Activated CD4-positive, CD25-positive, alpha-beta regulatory T cell treated with anti-CD3 and anti-CD28 coated beads, Interleukin-2, amount 50 U/mL, for 16 hours (primary cell): ENCODE results near the gene ZNRF3.
"Not testable (repeated sequence)": the region's sequence is repeated elsewhere in the genome, so short reads cannot be mapped to it uniquely, and the experiment has no call there.

Experiments used
- DNase-seq: peaks from one replicate; pipeline ENCODE4 v3.0.0-alpha.2; 2020; ENCODE audit warnings: low read depth, low spot score

Gene ZNRF3

DNA sequence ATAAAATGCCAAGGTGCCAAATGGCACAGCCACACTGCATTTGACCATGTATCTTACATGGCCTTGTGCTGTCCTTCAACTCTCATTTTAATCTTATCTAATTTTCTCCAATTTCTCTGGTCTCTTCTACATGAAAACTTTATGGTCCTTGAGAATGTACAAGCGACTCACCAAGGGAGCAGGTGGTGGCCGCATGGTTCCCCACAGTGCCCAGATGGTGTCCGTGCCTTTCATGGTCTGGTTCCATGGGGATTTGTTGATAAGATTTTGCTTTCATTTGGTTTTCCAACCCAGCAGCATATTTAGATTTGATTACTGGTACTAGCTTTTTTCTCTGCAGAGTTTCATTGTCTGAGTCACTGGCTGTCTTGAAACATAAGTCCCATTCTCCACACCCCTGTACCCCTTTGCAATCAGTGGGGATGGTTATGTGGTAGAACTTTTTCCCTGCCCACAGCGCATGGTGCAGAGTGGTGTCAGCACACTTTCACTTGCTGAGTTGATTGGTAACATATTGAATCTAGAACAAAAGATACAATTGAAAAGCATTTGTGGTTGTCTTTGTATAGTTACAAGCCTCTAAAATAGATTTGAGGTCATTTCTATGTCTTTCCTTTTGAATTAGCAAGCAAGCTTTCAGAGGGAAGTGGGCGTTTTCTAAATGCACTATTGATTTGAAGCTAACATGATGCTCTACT is 24.1 kb downstream of the ZNRF3 start:
- no peak for DNase-seq

DNA sequence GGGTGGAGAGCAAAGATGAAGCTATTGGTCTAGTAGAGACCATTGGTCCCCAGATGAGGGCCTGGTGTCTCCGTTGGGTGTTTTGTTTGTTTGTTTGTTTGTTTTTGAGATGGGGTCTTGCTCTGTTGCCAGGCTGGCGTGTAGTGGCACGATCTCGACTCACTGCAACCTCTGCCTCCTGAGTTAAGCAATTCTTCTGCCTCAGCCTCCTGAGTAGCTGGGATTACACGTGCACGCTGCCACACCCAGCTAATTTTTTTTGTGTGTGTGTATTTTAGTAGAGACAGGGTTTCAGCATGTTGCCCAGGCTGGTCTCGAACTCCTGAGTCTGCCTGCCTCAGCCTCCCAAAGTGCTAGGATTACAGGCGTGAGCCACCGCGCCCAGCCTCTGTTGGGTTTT is 25.4 kb downstream of the ZNRF3 start:
- not testable (repeated sequence) for DNase-seq

DNA sequence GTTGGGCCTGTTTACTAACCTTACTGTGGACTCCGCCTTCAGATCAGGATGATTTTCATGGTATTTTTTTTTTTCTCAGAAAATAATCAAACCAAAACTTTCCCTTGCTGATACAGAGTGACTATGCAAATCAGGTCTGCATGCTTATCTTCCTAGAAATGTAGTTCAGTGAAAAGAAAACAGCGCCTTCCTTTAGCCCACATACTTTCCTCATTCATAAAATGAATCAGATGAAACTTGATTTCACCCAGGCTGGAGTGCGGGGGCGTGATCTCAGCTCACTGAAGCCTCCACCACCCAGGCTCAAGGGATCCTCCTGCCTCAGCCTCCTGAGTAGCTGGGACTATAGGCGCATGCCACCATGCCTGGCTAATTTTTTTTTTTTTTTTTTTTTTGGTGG is 26.0 kb downstream of the ZNRF3 start:
- peak; percentile 18 for DNase-seq

DNA sequence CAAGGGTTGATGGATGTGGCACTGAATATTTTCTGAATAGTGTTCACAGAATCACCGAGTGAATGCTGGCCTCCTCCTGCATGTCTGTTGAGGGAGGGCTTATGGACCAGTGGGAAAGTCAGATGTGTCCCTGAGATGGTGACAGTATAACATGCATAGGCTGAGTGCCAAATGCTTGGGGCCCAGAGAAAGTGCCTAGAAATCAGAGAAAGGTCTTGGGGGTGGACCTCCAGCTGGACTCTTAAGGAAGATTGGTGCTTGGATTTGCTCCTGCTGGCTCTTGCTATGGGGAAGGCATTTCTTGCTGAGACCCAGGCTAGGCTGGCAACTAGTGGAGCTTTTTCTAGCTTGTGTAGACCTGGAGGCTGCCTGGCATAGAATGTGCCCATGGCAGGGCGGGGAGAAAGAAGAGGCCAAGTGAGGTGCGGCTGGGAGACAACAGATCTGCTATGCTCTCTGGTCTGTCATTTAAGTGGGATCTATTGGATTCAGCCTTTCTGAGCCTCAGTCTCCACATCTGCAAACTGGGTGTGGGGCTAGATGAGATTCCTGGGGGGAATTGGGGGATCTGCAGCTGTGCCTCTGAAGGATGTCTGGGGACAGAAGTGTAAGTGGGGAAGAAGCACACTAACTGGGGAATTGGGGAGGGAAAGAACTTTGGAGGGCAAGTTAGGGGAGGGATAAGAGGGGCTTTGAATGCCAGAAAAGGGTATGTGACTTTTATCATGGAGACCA is 27.4 kb downstream of the ZNRF3 start:
- DNase-seq = no peak

DNA sequence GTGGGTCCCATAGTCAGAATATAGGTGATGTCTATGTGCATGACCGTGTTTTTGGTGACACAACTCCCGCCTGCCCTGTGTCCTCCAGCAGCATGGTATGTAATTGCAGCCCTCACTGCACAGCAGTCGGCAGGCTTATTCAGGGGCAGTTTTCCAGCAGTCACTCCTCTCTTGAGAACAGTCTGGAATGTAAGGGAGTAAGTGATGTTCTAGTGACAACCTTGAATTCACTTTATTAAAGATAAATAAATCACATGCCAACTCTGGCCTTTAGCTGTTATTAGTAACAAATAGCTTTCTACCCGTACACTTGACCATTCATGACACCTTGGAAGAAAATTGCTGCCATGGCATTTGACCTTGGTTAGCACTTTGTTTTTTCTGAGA is 27.9 kb downstream of the ZNRF3 start:
- no peak for DNase-seq

DNA sequence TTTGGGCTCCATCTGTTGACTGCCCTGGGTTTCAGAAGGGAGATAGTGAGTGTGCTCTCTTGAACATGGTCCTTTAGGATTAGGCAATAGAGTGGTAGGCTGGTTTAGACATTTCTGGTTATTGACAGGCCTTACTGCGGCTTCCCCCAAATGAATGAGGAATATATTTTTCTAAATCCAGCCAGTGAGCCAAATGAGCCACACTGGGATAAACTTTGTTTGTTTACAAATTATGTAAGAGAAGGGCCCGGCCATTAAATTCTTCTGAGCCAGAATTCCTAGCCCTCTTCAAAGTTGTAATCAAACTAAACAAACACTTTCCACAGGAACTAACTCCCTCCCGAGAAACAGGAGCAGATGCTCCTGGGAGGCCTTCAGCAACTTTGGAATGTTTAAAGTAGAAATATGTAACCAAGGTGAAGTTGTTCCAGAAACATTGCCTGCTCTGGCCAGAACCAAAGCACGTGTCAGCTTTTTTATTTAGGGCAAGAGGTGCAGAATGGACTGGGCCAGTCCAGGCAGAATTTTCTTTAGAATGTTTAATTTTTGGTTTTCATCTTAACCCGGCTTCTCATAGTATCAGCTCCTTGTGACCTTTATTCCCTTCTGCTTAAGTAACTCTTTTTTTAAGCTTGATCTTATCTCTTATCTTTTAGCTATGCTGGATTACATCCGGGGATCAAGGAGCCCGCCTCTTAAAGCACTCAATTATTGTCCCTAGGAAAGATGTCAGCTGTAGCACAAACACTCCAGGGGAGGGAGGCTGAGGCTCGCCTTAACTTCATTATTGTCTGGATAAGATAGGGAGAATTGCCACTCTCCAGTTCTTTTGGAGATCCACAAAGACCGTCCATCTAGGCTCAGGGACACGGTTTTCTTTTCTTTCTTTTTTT is 28.7 kb downstream of the ZNRF3 start:
- DNase-seq = no peak

DNA sequence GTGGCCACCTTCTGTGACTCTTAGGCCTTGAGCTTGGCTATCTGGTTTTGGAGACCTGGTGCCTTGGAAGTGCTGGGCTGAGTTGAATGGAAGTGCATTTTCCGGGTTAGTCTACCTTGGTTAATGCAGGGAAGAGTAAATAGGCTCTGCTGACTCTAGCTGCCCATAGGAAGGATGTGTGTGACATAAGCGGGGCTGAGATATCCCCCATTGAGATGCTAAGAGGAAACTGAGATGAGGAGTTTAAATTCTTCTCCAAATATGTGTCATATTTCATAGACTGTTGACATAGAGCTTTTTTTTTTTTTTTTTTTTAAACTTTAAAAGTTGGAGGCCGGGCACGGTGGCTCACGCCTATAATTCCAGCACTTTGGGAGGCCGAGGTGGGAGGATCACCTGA is 30.8 kb downstream of the ZNRF3 start:
- DNase-seq = no peak

DNA sequence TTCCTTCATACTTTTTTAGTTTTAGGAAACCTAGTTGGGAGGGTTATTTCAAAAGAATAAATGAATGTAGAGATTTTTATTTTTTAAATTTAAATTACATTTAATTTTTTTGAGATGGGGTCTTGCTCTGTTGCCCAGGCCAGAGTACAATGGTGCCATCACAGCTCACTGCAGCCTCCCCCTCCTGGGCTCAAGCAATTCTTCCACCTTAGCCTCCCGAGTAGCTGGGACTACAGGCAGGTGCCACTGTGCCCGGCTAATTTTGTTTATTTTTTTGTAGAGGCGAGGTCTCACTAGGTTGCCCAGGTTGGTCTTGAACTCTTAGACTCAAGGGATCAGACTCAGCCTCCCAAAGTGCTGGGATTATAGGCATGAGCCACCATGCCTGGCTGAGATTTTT is 32.6 kb downstream of the ZNRF3 start:
- DNase-seq = no peak

DNA sequence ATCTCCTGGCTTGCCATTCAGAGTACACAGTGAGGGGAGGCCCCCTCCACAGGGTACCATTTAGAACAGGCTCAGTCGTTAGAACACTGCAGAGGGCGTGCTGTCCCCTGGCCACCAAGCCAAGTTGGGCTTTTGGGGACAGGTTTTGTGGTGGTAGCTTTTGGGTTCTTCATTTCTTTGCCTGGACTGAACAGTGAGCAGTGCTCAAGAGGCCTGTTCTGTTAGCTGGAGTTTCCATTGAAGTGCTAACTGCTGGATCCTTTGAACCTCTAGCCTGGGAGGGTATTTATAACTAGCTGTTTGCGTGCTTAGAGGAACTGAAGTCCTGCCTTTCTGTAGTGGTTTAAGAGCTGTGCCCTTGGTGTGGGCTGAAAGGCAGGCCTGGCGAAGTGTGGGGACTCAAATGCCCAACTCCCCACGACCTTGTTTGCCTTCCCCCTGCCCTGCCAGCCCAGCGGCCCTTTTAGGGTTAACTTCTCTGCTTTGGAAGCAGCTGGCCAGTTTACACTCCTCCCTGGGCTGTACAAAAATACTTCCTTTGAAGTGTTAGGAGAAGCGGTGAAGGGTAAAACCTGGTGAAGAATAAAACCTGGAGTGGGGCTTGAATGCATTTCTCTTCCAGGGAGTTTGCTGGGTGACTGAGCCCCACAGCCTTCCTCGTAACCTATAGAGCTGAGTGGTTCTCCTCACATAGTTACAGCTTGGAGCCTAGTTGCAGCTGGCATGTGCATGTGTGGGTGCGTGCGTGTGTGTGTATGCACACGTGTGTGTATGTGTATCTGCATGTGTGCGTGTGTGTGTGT is 34.6 kb downstream of the ZNRF3 start:
- no peak for DNase-seq

DNA sequence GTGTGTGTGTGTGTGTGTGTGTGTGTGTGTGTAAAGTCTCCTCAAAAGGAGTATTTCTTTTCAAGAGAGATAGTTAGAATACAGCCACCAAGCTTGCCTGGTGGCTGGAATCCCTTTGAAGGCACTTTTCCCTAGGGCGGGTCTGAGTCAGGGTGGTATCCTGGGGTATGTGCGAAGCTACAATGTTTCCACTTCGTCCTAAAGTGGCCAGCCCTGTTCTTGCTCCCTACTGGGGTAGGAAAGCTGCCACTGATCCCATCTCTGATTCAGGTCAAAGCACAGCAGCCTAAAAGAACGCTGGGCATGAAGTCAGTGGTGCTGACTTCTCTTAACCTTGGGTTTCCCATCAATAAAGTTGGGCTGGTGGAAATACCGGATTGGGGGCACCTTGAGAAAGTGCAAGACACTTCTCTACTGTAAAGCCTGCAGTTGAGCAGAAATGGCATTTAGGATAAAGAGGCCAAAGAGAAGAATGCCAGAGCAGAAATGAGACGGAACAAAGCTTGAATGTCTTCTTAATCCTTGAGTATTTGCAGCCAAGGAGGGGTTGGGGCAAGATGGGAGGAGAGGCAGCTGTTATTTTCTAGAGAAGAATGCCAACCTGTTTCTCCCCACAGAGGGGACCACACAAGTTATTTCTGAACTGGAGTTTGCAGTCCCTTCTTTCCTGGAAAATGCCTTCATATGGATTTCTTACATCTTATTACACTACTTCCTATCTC is 35.3 kb downstream of the ZNRF3 start:
- DNase-seq = no peak

DNA sequence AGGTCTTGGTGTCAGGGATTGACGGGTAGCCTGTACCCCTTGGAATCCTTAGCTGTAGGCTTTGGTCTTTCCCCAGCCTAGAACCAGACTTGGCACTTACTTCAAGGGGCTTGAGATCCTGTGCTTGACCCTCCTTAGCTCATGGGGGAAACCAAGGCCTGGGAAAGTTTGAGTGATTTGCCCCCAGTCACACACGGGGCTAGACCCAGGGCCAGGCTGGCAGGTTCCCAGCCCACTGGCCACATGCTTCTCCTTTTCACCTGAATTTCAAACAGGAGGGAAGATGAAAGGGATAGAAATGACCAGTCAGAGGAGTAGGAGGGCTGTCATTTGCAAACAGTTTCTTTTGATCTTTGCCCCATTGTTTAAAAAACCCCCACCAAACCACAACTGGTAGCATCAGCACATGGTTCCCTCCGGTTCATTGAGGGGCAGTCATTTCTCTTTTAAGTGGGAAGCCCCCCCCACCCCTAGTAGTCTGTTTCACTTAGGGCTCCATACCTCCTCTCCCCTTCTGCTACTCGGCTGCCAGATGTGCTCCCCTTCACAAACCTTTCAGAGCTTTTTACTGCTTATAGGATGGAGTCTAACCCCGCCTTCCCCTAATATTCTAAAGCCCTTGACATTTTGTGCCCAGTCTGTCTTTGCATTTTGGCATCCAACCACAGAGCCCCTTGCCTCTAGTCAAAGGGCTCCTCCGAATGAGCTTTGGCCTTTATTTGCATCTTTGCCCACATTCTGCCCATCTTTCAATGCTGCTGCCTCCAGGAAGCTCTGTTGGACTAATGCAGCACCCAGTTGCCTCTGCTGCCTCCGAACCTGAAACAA is 37.6 kb downstream of the ZNRF3 start:
- DNase-seq = no peak

DNA sequence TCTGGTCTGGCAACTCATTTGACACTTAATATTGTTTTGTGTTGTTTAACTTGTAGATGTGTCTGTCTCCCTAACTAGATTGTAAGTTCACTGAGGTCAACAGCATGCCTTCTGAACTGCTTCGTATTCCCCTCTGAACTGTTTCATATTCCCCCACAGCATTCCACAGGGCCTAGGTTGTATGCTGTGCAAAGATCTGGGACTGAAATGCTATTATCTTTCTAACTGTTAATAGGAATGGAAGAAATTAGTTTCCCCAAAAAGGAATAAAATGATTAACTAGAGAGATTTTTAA is 38.2 kb downstream of the ZNRF3 start:
- no peak for DNase-seq

DNA sequence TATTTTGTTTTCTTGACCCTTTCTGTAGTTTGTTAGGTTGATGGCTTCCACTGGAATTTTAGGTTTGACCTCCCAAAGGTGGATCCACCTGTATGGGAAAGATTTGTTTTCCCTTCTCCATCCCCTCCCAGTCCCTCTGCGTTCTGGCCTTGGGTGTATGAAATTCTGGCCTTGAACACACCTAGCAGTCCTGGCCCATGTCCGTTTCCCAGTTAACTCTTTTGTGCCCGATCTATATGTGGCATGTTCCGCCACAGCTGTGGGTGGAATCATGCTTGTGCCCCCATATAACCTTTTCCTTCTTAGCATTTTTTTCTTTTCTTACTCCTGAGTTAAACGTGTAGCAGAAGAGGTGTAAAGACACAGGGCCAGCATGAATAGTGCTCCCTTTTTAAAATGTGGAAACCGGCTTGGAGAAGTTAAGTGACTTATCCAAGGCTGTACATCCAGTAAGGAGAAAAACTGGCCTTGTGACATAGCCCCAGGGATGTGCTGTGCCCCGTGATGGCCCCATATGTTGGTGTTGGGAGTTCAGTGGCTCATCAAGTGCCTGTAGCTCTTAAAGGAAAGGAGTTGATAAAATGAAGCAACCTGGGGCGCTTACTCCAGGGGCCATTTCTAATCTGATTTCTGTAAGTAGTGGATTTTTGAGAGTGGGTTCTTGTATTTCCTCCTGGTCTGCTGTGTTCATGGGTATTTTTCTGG is 39.3 kb downstream of the ZNRF3 start:
- DNase-seq = no peak

DNA sequence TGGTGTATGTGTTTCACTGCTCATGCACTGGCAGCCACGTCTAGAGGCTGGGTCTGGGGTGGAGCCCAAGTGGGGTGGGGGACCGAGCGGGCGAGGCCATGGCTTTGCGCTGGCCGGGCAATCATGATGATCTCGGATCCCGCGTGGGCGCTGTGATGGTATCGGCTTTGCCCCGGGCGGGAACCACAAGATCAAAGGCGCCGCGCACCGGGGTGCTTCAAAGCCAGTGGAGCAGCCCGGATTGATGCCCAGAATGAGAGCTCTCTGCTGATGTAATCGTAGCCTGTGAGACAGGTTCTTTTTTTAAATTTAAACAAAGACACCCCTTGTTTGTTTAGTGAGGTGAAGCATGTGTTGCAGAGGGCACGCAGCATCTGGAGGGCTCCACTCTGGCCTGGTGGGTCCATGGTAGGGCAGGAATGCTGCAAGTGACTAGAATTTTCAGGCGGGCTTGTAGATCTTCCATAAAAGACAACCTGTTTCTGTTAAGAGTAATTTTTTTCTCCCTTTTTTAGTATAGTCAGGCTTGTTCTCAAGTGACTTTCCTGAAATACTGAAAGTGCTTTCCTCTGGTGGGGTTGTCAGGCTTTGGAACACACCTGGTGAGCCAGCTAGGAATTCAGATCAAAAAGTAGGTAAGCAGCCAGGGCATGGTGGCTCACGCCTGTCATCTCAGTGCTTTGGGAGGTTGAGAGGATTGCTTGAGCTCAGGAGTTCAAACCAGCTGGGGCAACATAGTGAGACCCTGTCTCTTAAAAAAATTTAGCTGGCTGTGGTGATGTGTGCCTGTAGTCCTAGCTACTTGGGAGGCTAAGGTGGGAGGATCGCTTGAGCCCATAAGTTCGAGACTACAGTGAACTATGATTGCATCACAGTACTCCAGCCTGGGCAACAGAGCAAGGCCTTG is 40.7 kb downstream of the ZNRF3 start:
- DNase-seq = no peak

DNA sequence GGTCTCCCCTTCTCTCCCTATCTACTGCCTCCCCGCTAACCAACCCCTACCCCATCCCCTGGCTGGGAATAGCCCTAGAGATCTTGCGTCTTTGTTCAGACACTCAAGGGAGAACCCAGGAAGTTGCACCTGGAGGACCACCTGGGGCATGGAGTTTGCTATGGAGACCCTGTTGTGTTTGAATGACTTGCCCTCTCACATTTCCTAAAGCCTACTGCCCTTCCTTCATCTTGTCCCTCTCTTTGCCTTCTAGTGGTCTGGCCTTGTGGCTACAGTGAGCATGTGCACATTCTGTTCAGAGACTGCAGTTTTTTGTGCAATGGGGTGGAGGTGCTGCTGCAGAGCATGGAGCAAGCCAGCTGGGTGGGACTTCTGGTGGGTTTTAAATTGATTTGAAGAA is 42.5 kb downstream of the ZNRF3 start:
- no peak for DNase-seq

DNA sequence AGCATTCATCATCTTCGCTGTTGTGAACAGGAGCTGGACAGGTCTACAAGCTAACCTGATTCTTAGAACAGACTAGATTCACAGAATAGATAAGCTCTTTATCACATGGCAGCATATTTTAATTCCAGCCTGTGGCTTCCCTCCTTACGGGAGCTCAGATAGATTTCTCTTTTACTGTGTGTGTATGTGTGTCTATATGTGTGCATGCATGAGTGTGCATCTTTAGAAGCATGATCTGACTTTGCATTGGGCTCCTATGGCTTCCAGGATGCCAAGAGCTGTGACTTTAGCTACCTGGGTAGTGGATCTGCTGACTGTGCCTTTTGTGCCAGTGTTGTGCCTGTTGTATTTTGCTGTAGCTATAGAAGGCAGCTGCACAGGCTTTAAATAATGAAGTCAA is 44.3 kb downstream of the ZNRF3 start:
- DNase-seq = no peak

DNA sequence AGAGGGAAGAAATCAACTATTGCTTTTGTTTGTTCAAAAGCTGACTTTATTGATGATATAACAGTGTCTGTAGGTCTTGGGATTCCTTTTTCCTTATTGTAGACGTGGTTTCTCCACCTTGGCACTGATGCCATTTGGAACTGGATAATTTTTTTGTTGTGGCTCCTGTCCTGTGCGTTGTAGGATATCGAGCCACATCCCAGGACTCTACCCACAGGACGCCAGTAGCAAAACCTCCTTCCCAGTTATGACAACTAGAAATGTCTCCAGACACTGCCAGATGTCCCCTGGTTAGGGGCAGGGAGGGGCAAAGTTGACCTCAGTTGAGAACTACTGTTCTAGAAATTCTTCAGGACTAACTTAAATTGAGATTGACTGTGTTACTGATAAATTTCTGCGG is 45.8 kb downstream of the ZNRF3 start:
- no peak for DNase-seq

DNA sequence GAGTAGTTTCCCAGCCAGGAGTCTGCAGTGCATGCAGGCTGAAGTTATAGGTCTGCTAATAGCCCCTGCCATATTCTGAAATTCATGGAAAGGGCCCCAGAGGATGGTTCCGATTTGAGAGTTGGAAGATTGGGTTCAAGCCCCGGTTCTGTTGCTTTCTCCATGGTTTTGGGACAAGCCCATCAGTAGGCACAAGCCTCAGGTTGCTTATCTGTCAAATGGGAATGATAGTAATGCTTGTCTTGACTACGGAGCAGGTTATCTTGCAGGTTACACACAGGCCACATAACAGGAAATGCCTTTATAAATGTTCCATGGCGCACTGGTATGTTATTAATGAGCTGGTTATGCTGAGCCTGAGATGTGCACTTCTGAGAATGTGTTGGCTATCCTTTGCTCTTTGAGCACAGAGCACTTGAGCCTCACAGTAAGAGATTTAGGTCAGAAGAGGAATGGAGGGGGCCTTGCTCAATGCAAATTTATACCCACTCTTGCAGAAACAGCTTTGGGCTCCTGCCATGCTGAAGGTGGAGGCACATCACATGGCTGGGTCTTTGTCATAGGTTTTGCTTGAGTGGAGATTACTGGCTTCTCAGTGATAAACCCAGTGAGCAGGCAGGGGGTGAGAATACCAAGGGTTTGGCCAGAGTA is 47.1 kb downstream of the ZNRF3 start:
- no peak for DNase-seq
